GM21619 (cell line): Measurements from ENCODE around the gene PRR20D.
"Not testable (repeated sequence)": the region's sequence is repeated elsewhere in the genome, so short reads cannot be mapped to it uniquely, and the experiment has no call there.

Source experiments
- ATAC-seq: cut with Tn5 transposase; IDR thresholded peaks from one replicate; pipeline ENCODE4 v1.9.1; 2021; ENCODE audit not compliant: unreplicated experiment

Gene PRR20D

GRCh38 chr13:57160332-57160731 is at the start of gene PRR20D:
Gene PRR20D (plus strand): TSS chr13:57160632. CDS start chr13:57161019, 387 bp downstream.
- not testable (repeated sequence) for ATAC-seq

DNA sequence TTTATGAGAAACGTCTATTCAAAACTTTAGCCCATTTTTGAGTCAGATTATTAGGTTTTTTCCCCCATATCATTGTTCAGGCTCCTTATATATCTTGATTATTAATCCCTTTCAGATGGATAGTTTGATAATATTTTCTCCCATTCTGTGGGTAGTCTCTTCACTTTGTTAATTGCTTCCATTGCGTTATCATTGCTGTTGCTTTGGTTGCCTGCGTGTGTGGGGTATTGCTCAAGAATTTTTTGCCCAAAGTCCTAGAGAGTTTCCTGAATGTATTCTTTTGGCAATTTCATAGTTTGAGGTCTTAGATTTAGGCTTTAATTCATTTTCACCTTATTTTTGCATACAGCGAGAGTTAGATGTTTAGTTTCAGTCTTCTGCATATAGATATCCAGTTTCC is 45.5 kb upstream of the PRR20D start:
- no peak for ATAC-seq

DNA sequence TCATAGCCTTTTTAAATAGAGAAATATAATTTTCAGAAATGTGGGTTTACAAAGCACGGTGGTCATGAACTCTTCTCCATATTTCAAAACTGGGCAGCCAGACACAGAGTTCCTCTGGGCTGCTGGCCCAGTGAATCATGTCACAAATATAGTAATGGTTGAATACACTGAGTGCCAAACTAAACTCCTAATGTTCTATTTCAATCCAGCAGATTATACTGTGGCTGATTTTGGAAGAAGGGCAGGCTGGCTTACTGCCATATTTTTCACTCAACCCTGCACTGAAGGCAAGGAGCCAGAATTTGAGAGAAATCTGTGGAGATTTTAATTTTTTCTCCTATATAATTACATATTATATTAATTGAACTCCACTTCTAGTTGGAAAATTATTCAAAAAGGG is 36.8 kb upstream of the PRR20D start:
- no peak for ATAC-seq

DNA sequence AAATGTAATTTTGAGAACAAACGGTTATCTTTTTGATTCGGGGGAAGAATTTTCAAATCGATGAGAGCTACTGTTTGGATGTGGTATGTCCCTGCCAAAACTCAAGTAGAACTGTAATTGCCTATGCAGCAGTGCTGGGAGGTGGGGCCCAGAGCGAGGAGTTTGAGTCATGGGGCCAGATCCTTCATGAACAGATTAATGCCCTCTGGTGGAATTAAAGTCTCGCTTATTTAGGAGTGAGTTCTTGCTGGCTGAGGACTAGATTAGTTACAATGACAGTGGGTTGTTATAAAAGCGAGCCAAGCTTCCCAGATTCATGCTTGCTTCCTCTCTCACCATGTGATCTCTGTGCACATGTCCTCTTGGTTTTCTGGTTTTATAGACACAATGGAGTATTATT is 31.5 kb upstream of the PRR20D start:
- no peak for ATAC-seq

- no peak for ATAC-seq
Observed at GRCh38 chr13:57136093-57136492, 24.3 kb upstream of the PRR20D start.

- ATAC-seq: no peak
Observed at GRCh38 chr13:57137585-57137984, 22.8 kb upstream of the PRR20D start.

DNA sequence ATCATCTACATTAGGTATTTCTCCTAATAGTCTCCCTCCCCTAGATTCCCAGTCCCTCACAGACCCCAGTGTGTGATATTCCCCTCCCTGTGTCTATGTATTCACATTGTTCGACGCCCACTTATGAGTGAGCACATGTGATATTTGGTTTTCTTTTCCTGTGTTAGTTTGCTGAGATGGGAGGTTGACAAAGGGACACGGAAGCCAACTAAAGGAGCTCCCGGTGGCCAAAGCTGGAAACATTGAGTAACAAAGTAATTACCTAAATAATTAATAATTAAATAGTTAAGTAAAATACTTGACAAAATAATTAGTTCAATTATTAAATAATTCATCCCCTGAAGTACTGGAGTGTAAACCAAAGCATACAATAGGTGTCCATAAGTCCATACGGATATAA is 21.4 kb upstream of the PRR20D start:
- no peak for ATAC-seq

DNA sequence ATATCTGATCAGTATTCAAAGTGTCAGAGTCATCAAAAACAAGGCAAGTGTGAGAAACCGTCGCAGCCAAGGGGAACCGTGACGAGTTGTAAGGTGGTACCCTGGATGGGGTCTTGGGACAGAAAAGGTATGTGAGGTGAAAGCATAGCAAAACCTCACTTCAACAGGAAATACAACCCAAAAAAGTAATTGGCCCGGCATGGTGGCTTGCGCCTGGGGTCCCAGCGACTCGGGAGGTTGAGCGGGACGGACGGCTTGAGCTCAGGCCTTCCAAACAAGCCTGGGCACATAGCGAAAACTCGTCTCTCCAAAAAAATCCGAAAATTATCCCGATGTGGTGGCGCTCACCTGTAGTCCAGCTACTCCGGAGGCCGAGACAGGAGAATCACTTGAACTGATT is 20.7 kb upstream of the PRR20D start:
- not testable (repeated sequence) for ATAC-seq

GRCh38 chr13:57140235-57140968 is 20.0 kb upstream of the PRR20D start, which contains the start of gene PRR20A:
Gene PRR20A (plus strand): TSS chr13:57140918. CDS start chr13:57141305, 387 bp downstream.
- not testable (repeated sequence) for ATAC-seq

DNA sequence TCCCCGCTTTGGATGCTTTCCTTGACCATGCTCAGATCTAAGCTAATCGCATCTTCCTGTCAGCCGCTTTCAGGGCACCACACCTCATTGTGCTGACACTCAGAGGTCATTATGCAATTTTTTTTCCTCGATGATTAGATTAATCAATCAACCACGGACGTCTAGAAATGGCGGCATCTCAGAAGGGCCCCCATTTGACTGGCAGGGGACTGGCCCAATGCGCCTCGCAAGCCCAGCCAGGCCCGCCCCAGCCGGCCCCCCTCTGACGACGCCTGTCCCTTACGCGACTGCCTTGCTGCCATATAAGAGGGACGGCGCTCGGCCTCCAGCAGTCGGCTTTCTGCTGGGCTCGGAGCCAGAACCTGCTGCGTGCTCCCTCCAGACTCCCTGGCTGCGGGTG is 13.2 kb upstream of the PRR20D start, which contains the start of gene PRR20B:
Gene PRR20B, plus strand, starts transcription at position 301 of the 400 bp plus-strand sequence. CDS start 387 bp downstream, outside the sequence.
- ATAC-seq: not testable (repeated sequence)

DNA sequence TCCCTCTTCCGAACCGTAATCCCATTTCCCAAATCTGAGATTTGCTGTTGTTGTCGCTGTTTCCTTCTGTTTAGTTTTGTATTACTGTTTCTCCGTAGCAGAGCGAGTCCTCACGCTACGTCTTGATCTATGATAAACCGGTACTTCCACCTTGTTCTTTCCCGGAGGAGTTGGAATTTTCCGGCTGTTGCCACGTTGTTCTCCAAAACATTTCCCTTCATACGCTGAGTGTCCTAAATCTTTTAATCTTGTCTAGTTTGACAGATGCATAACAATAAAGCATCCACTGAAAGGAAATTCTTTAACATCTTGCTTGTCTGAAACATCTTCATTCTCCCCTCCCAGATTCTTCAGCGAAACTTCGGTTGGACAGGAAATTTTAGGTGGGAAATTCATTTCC is 12.3 kb upstream of the PRR20D start:
- ATAC-seq: not testable (repeated sequence)

- ATAC-seq: not testable (repeated sequence)
Observed at GRCh38 chr13:57153761-57154160, 6.7 kb upstream of the PRR20D start, which contains the start of gene PRR20C. Gene PRR20C (plus strand): TSS chr13:57154061. CDS start chr13:57154448, 387 bp downstream.

DNA sequence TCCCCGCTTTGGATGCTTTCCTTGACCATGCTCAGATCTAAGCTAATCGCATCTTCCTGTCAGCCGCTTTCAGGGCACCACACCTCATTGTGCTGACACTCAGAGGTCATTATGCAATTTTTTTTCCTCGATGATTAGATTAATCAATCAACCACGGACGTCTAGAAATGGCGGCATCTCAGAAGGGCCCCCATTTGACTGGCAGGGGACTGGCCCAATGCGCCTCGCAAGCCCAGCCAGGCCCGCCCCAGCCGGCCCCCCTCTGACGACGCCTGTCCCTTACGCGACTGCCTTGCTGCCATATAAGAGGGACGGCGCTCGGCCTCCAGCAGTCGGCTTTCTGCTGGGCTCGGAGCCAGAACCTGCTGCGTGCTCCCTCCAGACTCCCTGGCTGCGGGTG is 6.5 kb downstream of the PRR20D start, which contains the start of gene PRR20E:
Gene PRR20E, plus strand, starts transcription at position 301 of the 400 bp plus-strand sequence. CDS start 387 bp downstream, outside the sequence.
- not testable (repeated sequence) for ATAC-seq

DNA sequence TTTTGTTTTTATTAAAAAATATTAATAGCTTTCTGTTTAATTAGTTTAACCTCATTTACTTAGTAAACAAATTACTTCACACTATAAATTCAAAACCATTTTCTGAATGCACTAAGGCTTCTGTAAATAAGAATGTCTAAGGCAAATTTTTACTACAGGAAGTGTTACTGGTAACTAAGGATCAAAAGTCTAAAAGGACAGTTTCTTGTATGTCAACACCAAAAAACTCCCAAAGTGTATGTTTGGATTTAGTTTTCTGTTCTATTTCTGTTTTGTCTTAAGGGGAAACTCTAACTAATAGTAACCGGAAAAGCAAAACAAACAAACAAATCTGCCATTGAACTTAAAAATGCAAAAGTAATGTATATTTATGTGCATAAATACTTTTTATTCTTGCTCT is 31.2 kb downstream of the PRR20D start:
- ATAC-seq: no peak

DNA sequence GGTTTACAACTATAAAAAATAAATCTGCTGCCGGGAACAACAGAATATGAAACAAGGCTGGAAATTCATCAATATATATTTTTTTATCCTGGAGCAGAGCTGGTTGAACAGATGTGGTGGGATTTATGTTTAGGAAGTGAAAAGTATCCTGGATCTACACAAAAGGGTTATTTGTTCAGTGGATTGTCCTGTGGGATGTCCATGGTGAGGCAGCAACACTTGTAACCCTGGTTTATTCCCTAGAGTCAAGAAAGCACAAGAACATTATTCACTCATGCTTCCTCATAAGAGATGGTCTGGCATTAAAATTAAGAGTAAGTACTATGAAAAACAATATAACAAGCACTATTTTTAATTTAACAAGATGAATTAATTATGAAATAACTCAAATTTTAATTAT is 52.6 kb downstream of the PRR20D start:
- no peak for ATAC-seq
